CD4-positive, alpha-beta T cell (primary cell): ENCODE measurements around the gene AAK1. TPM values are rescaled to one million over a fixed set of nuclear protein-coding genes. Genes with fewer than 3 reads are reported as not detected.

ENCODE experiments used
- ATAC-seq: fragments of 200-7000 bp; cut with Tn5 transposase; one replicate; pipeline ENCODE4 v1.10.0; 2022; ENCODE audit warnings: mild to moderate bottlenecking; ENCODE audit not compliant: poor library complexity
- CTCF ChIA-PET: fragments of 350-600 bp; sonication (Branson Sonifier 250); formaldehyde crosslinking; loops from one replicate; lab custom pipeline; 2021; ENCODE audit warnings: antibody characterized with exemption, inconsistent platforms; lab: Charles Lee
- POLR2A ChIA-PET: fragments of 350-600 bp; sonication (Branson Sonifier 250); formaldehyde crosslinking; loops from one replicate; lab custom pipeline; 2021; ENCODE audit warnings: antibody characterized with exemption, inconsistent platforms; lab: Charles Lee
- DNase-seq, 14 experiments: peaks; one replicate each; pipeline ENCODE4 v3.0.0-alpha.2; 2013 to 2020; ENCODE audit warnings: mixed read lengths in 2 of 14
- H3K27ac ChIP-seq, 2 donors: one replicate each; pipeline versions ENCODE4 v1.5.1 to v1.7.0; 2013; ENCODE audit warnings: low read length in 2 of 2, low read depth in 1 of 2, mild to moderate bottlenecking in 1 of 2
- H3K27me3 ChIP-seq, 2 experiments: 1 replicate in 1 of 2; 2 replicates in 1 of 2; pipeline versions ENCODE4 v1.6.1 to v1.7.0; 2013; ENCODE audit warnings: low read length in 2 of 2, control low read depth in 1 of 2, mild to moderate bottlenecking in 1 of 2, moderate library complexity in 1 of 2; ENCODE audit not compliant: insufficient read depth in 2 of 2, control insufficient read depth in 1 of 2
- H3K36me3 ChIP-seq: one replicate; pipeline ENCODE4 v1.6.1; 2013; ENCODE audit warnings: low read length, control low read depth; ENCODE audit not compliant: insufficient read depth
- H3K4me1 ChIP-seq: one replicate; pipeline ENCODE4 v1.6.1; 2013; ENCODE audit warnings: low read length, control low read depth; ENCODE audit not compliant: insufficient read depth
- H3K4me3 ChIP-seq: one replicate; pipeline ENCODE4 v1.5.1; 2013; ENCODE audit warnings: mild to moderate bottlenecking, low read length, moderate library complexity
- H3K9me3 ChIP-seq, 2 experiments: 1 replicate in 1 of 2; 2 replicates in 1 of 2; pipeline versions ENCODE4 v1.6.1 to v1.7.0; 2013; ENCODE audit warnings: low read length in 2 of 2, mild to moderate bottlenecking in 2 of 2, control low read depth in 1 of 2, moderate library complexity in 1 of 2; ENCODE audit not compliant: control insufficient read depth in 1 of 2, insufficient read depth in 1 of 2
- H3K27ac Mint-ChIP-seq: one replicate; pipeline ENCODE4 v1.8.0; 2020; ENCODE audit warnings: mixed read lengths
- H3K27me3 Mint-ChIP-seq: one replicate; pipeline ENCODE4 v1.8.0; 2021; ENCODE audit warnings: mixed read lengths
- H3K36me3 Mint-ChIP-seq: one replicate; pipeline ENCODE4 v1.8.0; 2021; ENCODE audit warnings: low read depth, mixed read lengths
- H3K4me1 Mint-ChIP-seq: one replicate; pipeline ENCODE4 v1.8.0; 2021; ENCODE audit warnings: low read depth, mixed read lengths
- H3K4me3 Mint-ChIP-seq: one replicate; pipeline ENCODE4 v1.8.0; 2020; ENCODE audit warnings: mild to moderate bottlenecking, mixed read lengths
- H3K9me3 Mint-ChIP-seq: one replicate; pipeline ENCODE4 v1.8.0; 2020; ENCODE audit warnings: mixed read lengths
- intact Hi-C, 2 experiments: fragments of 100-400 bp; cut with DNase I in 1 of 2; cut with micrococcal nuclease in 1 of 2; formaldehyde crosslinking; loops; one replicate each; pipeline versions ENCODE4 v1.15.1 to v1.9.0; 2023 to 2025; cut with DNase I, micrococcal nuclease
- polyA plus RNA-seq, 2 donors: library from polyadenylated mRNA; unstranded; fragments of 120-200 nt; gene quantifications; one replicate each; pipeline ENCODE4 v1.2.1, GENCODE V29; 2013
- total RNA-seq, 174 experiments: library from RNA in 2 of 174; stranded (reverse) in 2 of 174; gene quantifications; one replicate each; pipeline ENCODE4 v1.2.3 and lab custom pipeline; 2021 to 2026
- TF ChIP-seq, protein P1 (sequence below): fragments of 200-600 bp; IDR thresholded peaks from one replicate; pipeline ENCODE4 v1.8.0; 2022; ENCODE audit warnings: antibody characterized with exemption, mild to moderate bottlenecking

Gene AAK1
- total RNA-seq, result 100 to 1,000 TPM; 201 to 208 TPM
- 98.8 TPM for polyA plus RNA-seq (2013, experiment 1 of 2)
- 119 TPM for polyA plus RNA-seq (2013, experiment 2 of 2)
- 25.9 to 505 (median 120) reads per million in 172 experiments for total RNA-seq (lab: John Stamatoyannopoulos, UW)

DNA sequence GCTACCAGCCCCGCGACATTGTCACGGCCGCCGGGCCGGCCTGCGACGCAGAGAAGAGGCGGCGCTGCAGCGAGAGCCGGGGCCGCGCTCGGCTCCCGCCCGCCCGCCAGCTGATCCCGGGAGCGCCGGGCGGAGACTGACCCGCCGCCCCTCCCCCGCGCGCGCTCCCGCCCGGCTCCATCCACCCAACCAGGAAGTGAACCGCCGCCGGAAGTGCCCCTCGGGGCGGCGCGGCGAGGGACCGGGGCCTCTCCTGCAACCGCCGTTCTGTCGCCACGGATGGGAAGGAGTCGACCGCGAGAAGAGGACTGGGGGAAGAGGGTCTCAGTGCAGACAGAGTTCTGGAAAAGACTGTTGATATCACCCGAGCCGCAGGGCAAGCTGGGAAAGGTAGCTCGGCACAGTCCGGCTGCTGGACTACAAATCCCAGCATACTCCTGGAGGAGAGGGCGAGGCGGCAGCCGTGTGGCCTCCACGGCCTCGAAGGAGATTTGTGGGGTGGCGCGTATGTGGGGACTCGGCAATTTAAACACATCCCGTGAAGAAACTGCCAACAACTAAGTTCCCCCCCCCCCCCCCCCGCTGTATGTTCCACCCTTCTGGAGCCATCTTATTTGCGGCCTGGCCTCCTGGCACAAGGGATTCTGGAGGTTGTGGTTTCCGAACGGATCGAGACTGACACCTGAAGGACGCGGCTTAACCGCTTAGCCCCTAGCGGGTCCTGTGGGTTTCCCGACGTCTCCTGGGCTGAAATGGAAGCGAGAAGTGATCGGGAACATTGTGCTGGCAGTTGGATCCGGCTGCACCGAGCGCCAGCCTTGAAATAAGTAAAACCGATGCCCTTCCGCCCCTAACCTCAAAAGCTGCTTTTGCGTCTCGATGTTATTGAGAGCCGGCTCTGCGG lies at the start of gene AAK1:
TSS of gene AAK1 (minus strand) at position 138 of the 904 bp plus-strand sequence. CDS start 699 bp downstream, outside the sequence.
- Mint-ChIP-seq H3K36me3 (peaks cover 59% of the 10 kb centered on the region), H3K9me3 (no peaks in the 10 kb centered on the region), H3K27me3 (no peaks in the 10 kb centered on the region), H3K4me1 (peaks cover 67% of the 10 kb centered on the region), H3K4me3 (peak within 1 kb of the TSS; percentile 99), H3K27ac (peak within 1 kb of the TSS; percentile 95)
- Histone ChIP-seq H3K4me3 (peak within 1 kb of the TSS; percentile 85), H3K36me3 (peaks cover 15% of the 10 kb centered on the region), H3K9me3 (no peaks in the 10 kb centered on the region), H3K27me3 (no peaks in the 10 kb centered on the region), H3K27ac (peak within 1 kb of the TSS; percentile 87 to 90), H3K4me1 (peaks cover 56% of the 10 kb centered on the region)
- ChIA-PET CTCF (interaction anchor here (1.2 to 2.4 kb wide), 7 partner anchors 26 to 79 kb away, joined by 4 to 19 read pairs (median 7); no protein-coding TSS in a partner anchor), POLR2A (interaction anchor here (0.5 to 7.9 kb wide), 45 partner anchors 9 to 1176 kb away, joined by 3 to 214 read pairs (median 7); partner anchors contain the start of genes APLF, C2orf42, FBXO48 and GMCL1)
- TF ChIP-seq, protein P1, sequence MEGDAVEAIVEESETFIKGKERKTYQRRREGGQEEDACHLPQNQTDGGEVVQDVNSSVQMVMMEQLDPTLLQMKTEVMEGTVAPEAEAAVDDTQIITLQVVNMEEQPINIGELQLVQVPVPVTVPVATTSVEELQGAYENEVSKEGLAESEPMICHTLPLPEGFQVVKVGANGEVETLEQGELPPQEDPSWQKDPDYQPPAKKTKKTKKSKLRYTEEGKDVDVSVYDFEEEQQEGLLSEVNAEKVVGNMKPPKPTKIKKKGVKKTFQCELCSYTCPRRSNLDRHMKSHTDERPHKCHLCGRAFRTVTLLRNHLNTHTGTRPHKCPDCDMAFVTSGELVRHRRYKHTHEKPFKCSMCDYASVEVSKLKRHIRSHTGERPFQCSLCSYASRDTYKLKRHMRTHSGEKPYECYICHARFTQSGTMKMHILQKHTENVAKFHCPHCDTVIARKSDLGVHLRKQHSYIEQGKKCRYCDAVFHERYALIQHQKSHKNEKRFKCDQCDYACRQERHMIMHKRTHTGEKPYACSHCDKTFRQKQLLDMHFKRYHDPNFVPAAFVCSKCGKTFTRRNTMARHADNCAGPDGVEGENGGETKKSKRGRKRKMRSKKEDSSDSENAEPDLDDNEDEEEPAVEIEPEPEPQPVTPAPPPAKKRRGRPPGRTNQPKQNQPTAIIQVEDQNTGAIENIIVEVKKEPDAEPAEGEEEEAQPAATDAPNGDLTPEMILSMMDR, result no peak
- DNase-seq (peak; percentile 64 to 91 (median 78)), ATAC-seq (peak; percentile 40)
- intact Hi-C loops, result loop anchor here (1.0 to 10.0 kb wide), 14 partner anchors 15 to 259 kb away; partner anchors contain the start of genes NFU1 (in 2 of the 2) and GFPT1 (in 1 of the 2)

GRCh38 chr2:69692424-69692823 lies 48.9 kb upstream of the AAK1 start:
- Histone ChIP-seq H3K4me1 (peaks cover 75% of the 10 kb centered on the region), H3K36me3 (no peaks in the 10 kb centered on the region), H3K27ac (peak overlapping the region; percentile 67 to 77), H3K27me3 (no peaks in the 10 kb centered on the region), H3K4me3 (no peak overlapping the region), H3K9me3 (no peaks in the 10 kb centered on the region)
- ATAC-seq (no peak), DNase-seq (no peak)
- TF ChIP-seq, protein P1, result no peak
- H3K27ac Mint-ChIP-seq, result peak overlapping the region; percentile 90
- peak overlapping the region; percentile 40 for H3K4me3 Mint-ChIP-seq
- H3K27me3 Mint-ChIP-seq, result no peaks in the 10 kb centered on the region
- H3K36me3 Mint-ChIP-seq, result no peaks in the 10 kb centered on the region
- POLR2A ChIA-PET, result interaction anchor here (1.1 to 6.8 kb wide), 5 partner anchors 9 to 136 kb away, joined by 3 to 214 read pairs (median 18); partner anchors contain the start of gene AAK1
- intact Hi-C loops, result loop anchor here in 1 of 2 experiments (2.0 kb wide), 1 partner anchor 22 kb away; no protein-coding TSS in a partner anchor
- peaks cover 97% of the 10 kb centered on the region for H3K4me1 Mint-ChIP-seq
- CTCF ChIA-PET, result interaction anchor here (1.0 kb wide), 1 partner anchor 15 kb away, joined by 3 read pairs; no protein-coding TSS in a partner anchor
- peaks cover 2% of the 10 kb centered on the region for H3K9me3 Mint-ChIP-seq

- H3K9me3 Mint-ChIP-seq, result peaks cover 2% of the 10 kb centered on the region
- Histone ChIP-seq H3K4me1 (peaks cover 59% of the 10 kb centered on the region), H3K9me3 (no peaks in the 10 kb centered on the region), H3K27me3 (no peaks in the 10 kb centered on the region), H3K4me3 (no peak overlapping the region), H3K27ac (no peak overlapping the region), H3K36me3 (no peaks in the 10 kb centered on the region)
- intact Hi-C loops, result loop anchor here in 1 of 2 experiments (2.0 kb wide), 1 partner anchor 39 kb away; no protein-coding TSS in a partner anchor
- H3K27me3 Mint-ChIP-seq, result no peaks in the 10 kb centered on the region
- H3K4me3 Mint-ChIP-seq, result no peak overlapping the region
- peaks cover 93% of the 10 kb centered on the region for H3K4me1 Mint-ChIP-seq
- no peaks in the 10 kb centered on the region for H3K36me3 Mint-ChIP-seq
- ChIA-PET CTCF (no interaction called here), POLR2A (interaction anchor here (0.7 to 6.7 kb wide), 2 partner anchors 40 to 45 kb away, joined by 3 to 65 read pairs; partner anchors contain the start of gene AAK1)
- DNase-seq, result no peak
- peak overlapping the region; percentile 90 for H3K27ac Mint-ChIP-seq
- ATAC-seq, result no peak
- TF ChIP-seq, protein P1, result no peak
These were observed 46.4 kb upstream of the AAK1 start for GRCh38 chr2:69689969-69690368.
